ENCODE results near the gene UGT1A8.

UGT1A8 gene

GRCh38 chr2:233597522-233597921, 19.9 kb upstream of the UGT1A8 start:
- TF ChIP-seq CTCF (IDR thresholded peaks at IDR 0.05; ENCODE audit: extremely low read depth, missing control alignments): no peak
- no peak for DNase-seq (ENCODE audit: low spot score)

- no peak for DNase-seq (ENCODE audit: low spot score)
- TF ChIP-seq CTCF (IDR thresholded peaks at IDR 0.05; ENCODE audit: extremely low read depth, missing control alignments): no peak
Measured at GRCh38 chr2:233598952-233599351, 18.5 kb upstream of the UGT1A8 start.

- no peak for TF ChIP-seq CTCF (IDR thresholded peaks at IDR 0.05; ENCODE audit: extremely low read depth, missing control alignments)
Measured at GRCh38 chr2:233600386-233600785, 17.0 kb upstream of the UGT1A8 start.

GRCh38 chr2:233602076-233602475, 15.4 kb upstream of the UGT1A8 start:
- DNase-seq (ENCODE audit: low spot score): no peak
- no peak for TF ChIP-seq CTCF (IDR thresholded peaks at IDR 0.05; ENCODE audit: extremely low read depth, missing control alignments)

More at GRCh38 chr2:233600386-233600785, 17.0 kb upstream of the UGT1A8 start:
- DNase-seq (ENCODE audit: low spot score): no peak

GRCh38 chr2:233603520-233603919, 13.9 kb upstream of the UGT1A8 start:
- no peak for DNase-seq (ENCODE audit: low spot score)
- no peak for TF ChIP-seq CTCF (IDR thresholded peaks at IDR 0.05; ENCODE audit: extremely low read depth, missing control alignments)

- no peak for TF ChIP-seq CTCF (IDR thresholded peaks at IDR 0.05; ENCODE audit: extremely low read depth, missing control alignments)
- no peak for DNase-seq (ENCODE audit: low spot score)
Measured at GRCh38 chr2:233604826-233605225, 12.6 kb upstream of the UGT1A8 start.

GRCh38 chr2:233605680-233606079, 11.8 kb upstream of the UGT1A8 start:
- no peak for DNase-seq (ENCODE audit: low spot score)
- no peak for TF ChIP-seq CTCF (IDR thresholded peaks at IDR 0.05; ENCODE audit: extremely low read depth, missing control alignments)
